ENCODE results near the gene GARS1.

The GARS1 gene

DNA sequence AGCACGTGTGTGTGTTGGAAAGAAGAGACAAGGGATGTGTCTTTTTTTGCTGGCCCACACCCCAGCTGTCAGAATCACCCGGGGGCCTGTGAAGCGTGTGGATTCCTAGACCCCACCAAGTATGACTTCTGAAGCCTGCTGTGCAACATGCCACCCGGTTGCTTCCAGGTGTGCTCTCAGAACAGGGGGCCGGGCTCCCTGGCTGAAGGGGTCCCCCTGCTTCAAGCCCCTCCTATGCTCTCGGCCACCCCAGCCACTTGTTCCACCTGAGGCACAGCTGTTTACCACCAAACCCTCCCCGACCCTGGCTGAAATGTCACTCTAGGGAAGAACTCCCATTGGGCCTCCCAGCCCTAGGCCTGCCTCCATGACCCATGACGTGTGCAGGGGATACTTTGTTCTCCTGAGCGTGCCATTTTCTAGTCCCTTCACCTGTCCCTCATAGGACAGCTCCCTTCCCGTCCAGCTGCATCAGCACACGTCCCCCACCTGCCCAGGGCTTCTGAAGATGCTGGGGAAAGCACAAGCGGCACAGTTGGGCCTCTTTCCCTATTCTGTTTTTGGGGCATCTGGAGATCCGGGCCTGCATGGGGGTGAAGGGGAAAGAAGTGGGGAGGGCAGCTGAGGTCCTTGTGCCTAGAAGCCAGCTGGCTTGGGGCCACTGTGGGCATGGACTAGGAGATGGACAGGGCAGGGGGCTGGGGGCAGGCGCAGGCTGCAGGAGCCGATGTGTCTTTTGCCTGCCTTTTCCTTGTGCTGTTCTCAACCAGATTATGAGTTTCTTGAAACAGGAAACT, 54.3 kb downstream of the GARS1 start:
- no peaks in the 10 kb centered on the region for H3K27me3 Mint-ChIP-seq
- H3K36me3 Mint-ChIP-seq (ENCODE audit: low read depth) = peaks cover 13% of the 10 kb centered on the region
- no peak overlapping the region for H3K27ac Mint-ChIP-seq
- peaks cover 2% of the 10 kb centered on the region for H3K4me1 Mint-ChIP-seq (ENCODE audit: low read depth)
- intact Hi-C loops (cut with micrococcal nuclease) = no loop called here
- no peaks in the 10 kb centered on the region for H3K9me3 Mint-ChIP-seq
- H3K4me3 Mint-ChIP-seq = no peak overlapping the region

DNA sequence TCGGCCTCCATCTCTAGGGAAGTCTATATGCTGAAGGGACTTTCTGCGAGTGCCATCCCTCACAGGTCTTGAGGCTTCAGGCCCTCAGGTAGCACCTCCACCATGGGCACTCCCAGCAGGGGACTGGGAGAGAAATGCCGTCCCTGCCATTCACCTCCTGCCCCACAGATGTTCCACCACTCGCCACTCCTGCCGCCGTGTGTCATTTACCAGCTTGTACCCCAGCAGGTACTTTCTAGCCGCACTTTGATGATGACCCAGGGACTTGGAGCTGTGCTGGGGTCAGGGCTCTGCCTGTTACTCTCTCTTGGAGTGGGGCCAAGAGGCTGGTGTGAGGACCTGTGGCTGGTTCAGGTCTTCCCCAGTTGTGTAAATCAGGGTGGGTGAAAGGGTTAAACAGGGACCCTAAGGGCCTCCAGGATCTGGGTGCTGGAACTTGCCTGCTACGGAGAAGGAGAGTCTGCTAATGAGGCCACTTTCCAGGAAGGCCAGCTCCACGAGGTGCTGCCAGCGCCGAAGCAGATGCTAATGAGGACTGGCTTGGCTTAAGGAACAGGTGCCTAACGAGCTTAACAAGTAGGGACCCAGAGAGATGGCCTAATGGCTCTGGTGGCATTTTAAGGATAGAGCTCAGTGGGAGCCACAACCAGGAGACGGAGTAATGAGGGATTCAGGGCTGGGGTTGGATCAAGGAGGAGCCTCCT, 55.2 kb downstream of the GARS1 start:
- no peaks in the 10 kb centered on the region for H3K9me3 Mint-ChIP-seq
- H3K4me3 Mint-ChIP-seq = no peak overlapping the region
- intact Hi-C loops (cut with micrococcal nuclease) = no loop called here
- H3K4me1 Mint-ChIP-seq (ENCODE audit: low read depth) = no peaks in the 10 kb centered on the region
- no peaks in the 10 kb centered on the region for H3K27me3 Mint-ChIP-seq
- H3K27ac Mint-ChIP-seq = no peak overlapping the region
- peaks cover 13% of the 10 kb centered on the region for H3K36me3 Mint-ChIP-seq (ENCODE audit: low read depth)

DNA sequence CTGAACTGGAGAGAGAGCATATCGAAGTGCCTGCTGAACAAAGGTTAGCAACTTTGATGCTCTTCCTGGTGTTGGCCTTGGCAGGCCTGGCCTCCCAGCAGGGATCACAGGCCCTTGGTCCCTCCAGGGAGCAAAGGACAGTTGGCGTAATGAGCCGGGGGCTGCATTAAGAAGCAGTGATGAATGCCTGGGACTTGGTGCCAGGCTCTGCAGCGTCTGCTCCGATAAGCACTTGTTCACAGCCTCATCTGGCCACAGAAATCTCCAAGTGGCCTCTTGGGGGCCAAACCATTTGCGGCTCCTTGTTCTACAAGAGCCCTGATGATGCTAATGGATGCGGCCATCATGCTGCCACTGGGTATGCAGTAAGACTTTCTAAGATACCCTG, 55.7 kb downstream of the GARS1 start:
- no peaks in the 10 kb centered on the region for H3K9me3 Mint-ChIP-seq
- no peaks in the 10 kb centered on the region for H3K4me1 Mint-ChIP-seq (ENCODE audit: low read depth)
- H3K27me3 Mint-ChIP-seq = no peaks in the 10 kb centered on the region
- H3K36me3 Mint-ChIP-seq (ENCODE audit: low read depth) = peaks cover 7% of the 10 kb centered on the region
- no peak overlapping the region for H3K27ac Mint-ChIP-seq
- intact Hi-C loops (cut with micrococcal nuclease) = no loop called here
- no peak overlapping the region for H3K4me3 Mint-ChIP-seq

DNA sequence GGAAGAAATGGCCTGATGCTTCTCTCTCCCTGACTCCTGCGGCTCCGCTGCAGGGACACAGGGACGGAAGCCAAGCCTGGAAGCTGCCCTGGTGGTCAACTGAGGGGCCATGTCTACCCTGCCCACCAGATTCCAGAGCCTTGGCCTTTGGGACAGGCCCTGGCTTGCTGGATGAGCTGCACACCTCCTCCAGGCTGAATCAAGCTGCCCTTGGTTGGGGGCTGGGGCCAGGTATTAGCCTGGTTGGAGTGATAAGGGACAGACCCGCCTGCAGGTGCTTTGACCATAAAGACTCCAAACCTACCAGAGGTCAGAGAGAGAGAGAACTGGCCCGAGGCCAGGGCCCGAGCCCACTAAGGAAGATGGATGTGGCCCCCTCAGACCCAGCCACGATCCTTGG, 57.5 kb downstream of the GARS1 start:
- intact Hi-C loops (cut with micrococcal nuclease) = no loop called here
- Mint-ChIP-seq H3K4me1 (ENCODE audit: low read depth) (no peaks in the 10 kb centered on the region), H3K27ac (no peak overlapping the region), H3K36me3 (ENCODE audit: low read depth) (peaks cover 5% of the 10 kb centered on the region), H3K27me3 (no peaks in the 10 kb centered on the region), H3K4me3 (no peak overlapping the region), H3K9me3 (no peaks in the 10 kb centered on the region)

DNA sequence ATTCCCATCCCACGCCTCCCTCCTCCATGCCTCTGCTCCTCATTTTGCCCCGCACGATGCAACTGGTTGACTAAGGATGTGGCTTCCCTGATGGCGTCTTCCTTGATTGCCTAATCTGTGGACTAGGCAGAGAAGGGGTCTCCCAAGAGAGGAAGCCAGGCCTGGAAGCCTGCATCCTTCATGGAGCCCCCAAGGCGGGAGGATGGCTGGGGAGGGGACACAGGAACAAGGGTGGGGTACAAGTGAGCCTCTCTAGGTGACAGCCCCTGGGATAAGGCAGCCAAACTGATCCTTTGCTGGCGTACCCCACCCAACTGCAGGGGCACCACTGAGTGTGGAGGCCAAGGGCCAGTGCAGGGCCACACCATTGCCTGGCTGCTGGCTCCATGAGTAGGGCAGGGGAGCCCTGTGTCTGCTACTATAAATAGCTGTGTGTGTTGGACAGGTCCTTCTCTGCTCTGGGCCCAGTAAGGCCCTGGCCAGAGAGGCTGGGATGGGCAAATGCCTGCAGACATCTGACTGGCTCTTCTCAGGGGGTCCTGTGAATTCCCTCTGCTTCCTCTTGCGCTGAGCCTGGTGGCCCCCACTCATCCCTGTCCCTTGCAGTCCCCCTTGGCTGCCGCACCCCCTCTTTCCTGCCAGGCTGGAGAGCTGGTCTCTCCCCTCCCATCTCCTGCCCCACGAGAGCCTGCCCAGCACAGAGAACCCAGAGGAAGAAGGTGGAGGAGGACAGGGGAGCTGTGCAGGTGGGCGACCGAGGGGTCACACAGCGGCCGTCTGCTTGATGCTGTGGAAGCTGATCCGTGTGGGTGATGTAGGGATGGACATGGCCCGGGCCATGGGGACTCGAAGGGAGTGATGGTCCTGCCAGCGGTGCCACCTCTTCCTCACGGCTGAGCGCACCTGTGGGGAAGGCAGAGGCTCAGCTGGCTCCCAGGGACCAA, 58.3 kb downstream of the GARS1 start:
- Mint-ChIP-seq H3K9me3 (no peaks in the 10 kb centered on the region), H3K27ac (no peak overlapping the region), H3K36me3 (ENCODE audit: low read depth) (peaks cover 5% of the 10 kb centered on the region), H3K4me1 (ENCODE audit: low read depth) (no peaks in the 10 kb centered on the region), H3K4me3 (no peak overlapping the region), H3K27me3 (no peaks in the 10 kb centered on the region)
- intact Hi-C loops (cut with micrococcal nuclease) = no loop called here

DNA sequence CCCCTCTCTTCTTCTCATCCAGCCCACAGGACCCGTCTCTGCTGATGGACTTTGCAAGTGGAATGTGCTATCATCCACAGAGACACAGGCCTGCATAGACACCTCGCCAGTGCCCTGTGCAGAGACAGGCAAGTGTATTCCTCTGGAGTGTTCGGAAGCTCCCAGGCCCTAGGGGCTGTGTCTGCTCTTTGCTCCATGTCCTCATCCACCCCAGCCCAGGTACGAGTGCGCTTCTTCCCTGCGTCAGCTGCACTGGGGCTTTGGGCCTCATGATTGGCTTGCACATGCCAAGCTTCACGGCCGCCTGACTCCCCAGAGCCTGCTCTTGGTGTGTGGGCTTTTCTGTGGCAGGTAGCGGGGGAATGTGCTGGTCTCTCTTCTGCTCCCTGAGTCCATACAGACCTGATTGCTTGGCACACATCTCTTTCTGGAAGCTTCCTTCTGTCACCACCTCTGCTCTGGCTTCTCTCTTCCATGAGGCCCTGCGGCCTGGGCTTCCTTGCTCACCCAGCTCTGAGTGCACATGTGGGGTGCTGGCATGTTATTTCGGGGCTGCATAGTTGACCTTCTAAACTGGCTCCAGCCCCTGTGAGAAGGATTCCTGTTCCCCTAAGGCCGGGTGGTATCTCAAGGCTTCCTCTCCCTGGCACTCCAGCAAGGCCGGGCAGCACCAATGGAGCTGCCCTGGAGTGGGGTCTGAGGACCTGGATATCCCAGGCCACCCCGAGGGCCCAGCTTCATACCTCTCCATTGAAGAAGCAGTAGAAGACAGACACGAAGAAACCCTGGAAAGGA, 59.8 kb downstream of the GARS1 start:
- intact Hi-C loops (cut with micrococcal nuclease) = no loop called here
- H3K4me3 Mint-ChIP-seq = no peak overlapping the region
- no peaks in the 10 kb centered on the region for H3K9me3 Mint-ChIP-seq
- no peaks in the 10 kb centered on the region for H3K4me1 Mint-ChIP-seq (ENCODE audit: low read depth)
- no peaks in the 10 kb centered on the region for H3K27me3 Mint-ChIP-seq
- no peak overlapping the region for H3K27ac Mint-ChIP-seq
- H3K36me3 Mint-ChIP-seq (ENCODE audit: low read depth) = peaks cover 5% of the 10 kb centered on the region

DNA sequence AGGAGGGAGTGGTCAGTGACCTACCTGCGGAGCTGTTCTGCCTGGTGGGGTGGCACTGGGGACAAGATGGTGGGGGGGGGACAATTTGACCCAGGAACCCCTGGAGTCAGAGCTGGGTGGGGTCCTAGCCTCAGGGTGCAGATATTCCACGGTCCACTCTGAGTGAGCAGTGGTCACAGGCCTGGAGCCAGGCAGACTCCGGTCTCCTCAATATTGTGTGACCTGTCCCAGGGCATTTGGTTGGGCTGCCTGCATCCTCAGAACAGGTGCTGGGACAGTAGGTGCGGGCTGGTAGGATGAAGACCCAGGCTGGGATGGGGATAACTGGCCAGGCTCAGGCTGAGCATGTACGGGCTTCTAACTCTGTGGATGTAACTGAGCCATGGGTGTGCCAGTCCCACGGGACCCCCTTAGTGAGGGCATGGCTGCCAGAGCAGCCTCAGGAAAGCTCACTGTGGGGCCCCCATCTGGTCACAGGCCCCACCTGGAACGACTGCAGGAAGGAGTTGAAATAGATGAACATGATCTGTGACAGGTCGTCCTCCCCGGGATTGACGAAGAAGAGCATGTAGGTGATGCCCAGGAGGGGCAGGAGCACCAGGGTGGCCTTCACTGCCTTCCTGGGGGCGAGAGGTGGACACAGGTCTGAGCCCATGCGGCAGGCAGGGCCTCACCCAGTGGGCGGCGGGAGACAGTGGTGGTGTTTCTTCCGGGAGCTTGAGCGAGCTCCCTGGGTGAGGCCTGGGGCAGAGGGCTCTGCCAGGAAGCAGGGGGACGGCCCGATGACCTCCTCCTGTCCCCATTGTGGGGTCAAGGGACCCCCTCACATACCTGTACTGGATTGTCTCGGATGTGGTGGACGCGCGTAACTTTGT, 60.7 kb downstream of the GARS1 start:
- peaks cover 5% of the 10 kb centered on the region for H3K36me3 Mint-ChIP-seq (ENCODE audit: low read depth)
- intact Hi-C loops (cut with micrococcal nuclease) = no loop called here
- no peaks in the 10 kb centered on the region for H3K9me3 Mint-ChIP-seq
- H3K4me3 Mint-ChIP-seq = no peak overlapping the region
- H3K27me3 Mint-ChIP-seq = no peaks in the 10 kb centered on the region
- no peaks in the 10 kb centered on the region for H3K4me1 Mint-ChIP-seq (ENCODE audit: low read depth)
- H3K27ac Mint-ChIP-seq = no peak overlapping the region

DNA sequence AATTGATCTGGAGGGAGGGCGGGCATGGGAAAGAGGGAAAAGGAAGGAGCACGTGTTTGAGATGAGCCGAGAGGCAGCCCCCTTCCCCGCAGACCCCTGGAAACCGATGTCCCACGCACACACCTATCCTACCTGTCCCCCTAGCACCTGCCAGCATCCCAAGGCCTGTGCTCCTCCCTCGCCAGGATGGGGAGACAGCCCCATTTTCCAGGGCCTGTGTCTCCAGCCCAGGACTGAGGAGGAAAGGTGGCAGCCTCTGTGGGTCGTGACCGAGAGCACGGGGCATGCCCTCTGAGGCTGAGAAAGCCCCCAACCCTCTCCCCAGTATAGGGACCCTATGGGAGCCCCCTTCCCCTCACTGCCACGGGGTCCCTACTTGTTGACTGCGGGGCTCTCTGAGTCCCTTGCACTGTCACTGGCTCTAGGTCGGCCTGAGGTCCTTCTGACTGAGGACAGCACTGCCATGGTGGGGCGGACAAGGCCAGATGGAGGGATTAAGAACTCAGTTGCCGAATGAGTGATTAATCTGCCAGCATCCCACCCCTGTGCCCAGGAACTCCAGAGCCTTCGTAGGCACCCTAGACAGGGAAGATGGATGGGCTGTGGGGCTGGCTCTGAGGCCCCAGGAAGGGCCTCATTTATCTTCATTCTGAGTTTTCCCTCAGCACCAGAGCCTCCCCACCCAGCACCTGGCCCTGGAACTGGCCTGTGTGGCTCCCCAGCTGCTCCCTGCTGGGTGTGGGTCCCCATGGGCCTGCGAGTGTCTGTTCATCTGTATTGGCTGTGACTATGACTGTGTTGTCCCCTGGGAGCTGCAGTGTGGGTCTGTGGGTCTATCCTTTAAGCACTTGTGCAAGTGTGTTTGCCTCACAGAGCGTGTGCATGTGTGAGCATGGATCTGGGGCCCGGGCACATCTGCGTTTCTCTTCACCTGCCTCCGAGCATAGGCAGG, 61.6 kb downstream of the GARS1 start:
- H3K4me3 Mint-ChIP-seq = no peak overlapping the region

DNA sequence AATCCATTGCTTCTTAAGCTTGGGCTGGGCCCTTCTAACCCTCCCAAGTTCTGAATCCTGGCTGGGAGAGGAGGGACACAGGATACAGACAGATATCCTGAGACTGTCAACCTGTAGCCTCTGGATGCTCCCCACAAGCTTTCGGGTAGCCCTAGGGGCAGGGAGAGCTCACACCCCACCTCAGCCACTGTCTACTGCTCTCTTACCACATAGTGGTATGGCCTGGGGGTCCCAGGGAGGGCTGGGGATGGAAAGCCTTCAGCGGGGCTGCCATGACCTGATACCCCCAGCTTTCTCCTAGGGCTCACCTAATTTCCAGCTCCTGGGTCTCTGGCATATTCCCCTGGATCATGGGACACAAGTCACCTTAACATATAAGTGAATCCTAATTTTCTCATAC, 62.5 kb downstream of the GARS1 start:
- no peaks in the 10 kb centered on the region for H3K4me1 Mint-ChIP-seq (ENCODE audit: low read depth)

More for the DNA sequence above, 61.6 kb downstream of the GARS1 start:
- no peaks in the 10 kb centered on the region for H3K4me1 Mint-ChIP-seq (ENCODE audit: low read depth)
- H3K9me3 Mint-ChIP-seq = no peaks in the 10 kb centered on the region
- intact Hi-C loops (cut with micrococcal nuclease) = no loop called here
- no peak overlapping the region for H3K27ac Mint-ChIP-seq
- H3K27me3 Mint-ChIP-seq = no peaks in the 10 kb centered on the region
- H3K36me3 Mint-ChIP-seq (ENCODE audit: low read depth) = peaks cover 5% of the 10 kb centered on the region

DNA sequence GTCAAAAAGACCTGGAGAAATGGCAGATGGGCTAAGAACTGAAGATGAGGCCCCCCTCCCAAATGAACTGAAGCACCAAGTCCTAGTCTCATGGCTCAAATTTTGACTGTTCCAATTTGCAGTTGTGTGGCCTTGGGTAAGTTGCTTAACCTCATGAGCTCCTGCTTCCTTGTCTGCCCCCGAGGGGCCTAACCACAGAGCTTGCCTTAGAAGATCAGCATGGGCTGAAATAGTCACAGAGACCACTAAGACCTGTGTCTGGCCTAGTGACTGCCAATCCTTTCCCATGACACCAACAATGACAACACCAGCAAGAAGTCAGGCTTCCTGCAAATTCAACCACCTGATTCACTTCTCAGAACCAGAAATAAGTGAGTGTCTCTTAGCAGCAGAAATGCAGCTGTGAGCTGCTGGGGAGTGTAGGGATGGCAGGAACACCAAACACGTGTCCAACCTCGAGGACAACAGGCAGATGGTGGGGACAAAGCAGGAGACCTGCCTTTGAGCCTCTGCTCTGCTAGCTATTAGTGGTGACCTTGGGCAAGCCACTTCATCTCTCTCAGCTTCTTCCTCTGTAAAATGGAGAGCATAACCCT, 63.9 kb downstream of the GARS1 start:
- H3K4me3 Mint-ChIP-seq = no peak overlapping the region
- H3K4me1 Mint-ChIP-seq (ENCODE audit: low read depth) = no peaks in the 10 kb centered on the region
- no peaks in the 10 kb centered on the region for H3K9me3 Mint-ChIP-seq
- peaks cover 5% of the 10 kb centered on the region for H3K36me3 Mint-ChIP-seq (ENCODE audit: low read depth)
- intact Hi-C loops (cut with micrococcal nuclease) = no loop called here
- H3K27ac Mint-ChIP-seq = no peak overlapping the region
- peaks cover 3% of the 10 kb centered on the region for H3K27me3 Mint-ChIP-seq

More for the DNA sequence above, 62.5 kb downstream of the GARS1 start:
- Mint-ChIP-seq H3K27ac (no peak overlapping the region), H3K36me3 (ENCODE audit: low read depth) (peaks cover 5% of the 10 kb centered on the region), H3K4me3 (no peak overlapping the region), H3K9me3 (no peaks in the 10 kb centered on the region), H3K27me3 (peaks cover 2% of the 10 kb centered on the region)
- intact Hi-C loops (cut with micrococcal nuclease) = no loop called here

DNA sequence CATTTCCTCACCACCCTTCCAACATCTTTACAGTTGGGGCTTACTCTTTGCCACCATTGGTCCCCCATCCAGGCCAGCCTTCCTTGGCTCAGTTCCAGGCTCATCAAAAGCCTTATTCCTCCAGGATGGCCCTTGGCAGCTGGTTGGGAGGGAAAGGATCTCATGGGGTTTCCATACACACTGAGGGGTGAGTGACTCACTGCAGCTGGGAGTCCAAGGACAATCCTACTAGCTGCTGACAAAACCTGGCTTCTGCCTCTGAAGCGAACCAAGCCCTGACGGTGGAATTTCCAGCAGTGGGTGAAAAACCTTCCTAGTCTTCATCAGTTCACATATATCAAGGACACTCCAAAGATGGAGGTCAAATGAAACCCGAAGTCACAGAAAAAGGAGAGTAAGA, 64.6 kb downstream of the GARS1 start:
- intact Hi-C loops (cut with micrococcal nuclease) = no loop called here
- Mint-ChIP-seq H3K4me1 (ENCODE audit: low read depth) (no peaks in the 10 kb centered on the region), H3K4me3 (no peak overlapping the region), H3K36me3 (ENCODE audit: low read depth) (peaks cover 3% of the 10 kb centered on the region), H3K27ac (no peak overlapping the region), H3K9me3 (no peaks in the 10 kb centered on the region), H3K27me3 (peaks cover 7% of the 10 kb centered on the region)

Measured in dendritic cell treated with granulocyte-macrophage colony-stimulating factor and Interleukin-4, amounts not matched to agents 40 ng/mL and 50 ng/mL, for 4 days (primary cell).